GM18907 (cell line): ENCODE data around the gene GP1BA.

ENCODE experiments used
- ATAC-seq: cut with Tn5 transposase; IDR thresholded peaks from one replicate; pipeline ENCODE4 v1.9.1; 2021; ENCODE audit warnings: mild to moderate bottlenecking, moderate library complexity; ENCODE audit not compliant: unreplicated experiment

The GP1BA gene

GRCh38 chr17:4931963-4932362, at the start of gene GP1BA:
GP1BA (plus strand) TSS chr17:4932277; CDS start chr17:4932605, 328 bp downstream.
- ATAC-seq = no peak

GRCh38 chr17:4884489-4884888, 47.6 kb upstream of the GP1BA start:
- no peak for ATAC-seq

GRCh38 chr17:4886830-4887229, 45.2 kb upstream of the GP1BA start:
- ATAC-seq = no peak

- ATAC-seq = no peak
These were observed 44.5 kb upstream of the GP1BA start for GRCh38 chr17:4887581-4887980.

GRCh38 chr17:4891411-4892410, 40.4 kb upstream of the GP1BA start:
- no peak for ATAC-seq

- ATAC-seq = no peak
These were observed 39.4 kb upstream of the GP1BA start for GRCh38 chr17:4892499-4893221.

GRCh38 chr17:4893272-4893671, 38.8 kb upstream of the GP1BA start:
- ATAC-seq = no peak

- no peak for ATAC-seq
These were observed 38.1 kb upstream of the GP1BA start for GRCh38 chr17:4893721-4894560.

- ATAC-seq = no peak
These were observed 37.0 kb upstream of the GP1BA start for GRCh38 chr17:4895121-4895520.

- ATAC-seq = no peak
These were observed 36.3 kb upstream of the GP1BA start for GRCh38 chr17:4895657-4896331.

- no peak for ATAC-seq
These were observed 35.5 kb upstream of the GP1BA start for GRCh38 chr17:4896332-4897197.

- no peak for ATAC-seq
These were observed 34.8 kb upstream of the GP1BA start for GRCh38 chr17:4897198-4897687.

- ATAC-seq = no peak
These were observed 34.3 kb upstream of the GP1BA start for GRCh38 chr17:4897785-4898184.

- no peak for ATAC-seq
These were observed 33.7 kb upstream of the GP1BA start for GRCh38 chr17:4898351-4898750.

GRCh38 chr17:4898927-4899326, 33.1 kb upstream of the GP1BA start:
- ATAC-seq = no peak

- peak; percentile 35 for ATAC-seq
These were observed 32.5 kb upstream of the GP1BA start, which contains the start of gene C17orf107 for GRCh38 chr17:4899341-4900230. C17orf107 (plus strand) TSS chr17:4899536; CDS start chr17:4899763, 227 bp downstream.

GRCh38 chr17:4900231-4901107, 31.6 kb upstream of the GP1BA start:
- no peak for ATAC-seq
